Loucy (cell line): ENCODE data around the gene STK38L.

Source experiments
- H2AFZ ChIP-seq: fragments of 200-600 bp; sonication (generic); 2 replicates; pipeline ENCODE4 v1.6.0; 2016; ENCODE audit warnings: antibody characterized with exemption, mild to moderate bottlenecking, low read length, moderate library complexity
- H3F3A ChIP-seq: fragments of 200-600 bp; 2 replicates; pipeline ENCODE4 v1.6.0; 2016; ENCODE audit warnings: antibody characterized with exemption, low read depth, mild to moderate bottlenecking
- H3K27me3 ChIP-seq: fragments of 200-600 bp; sonication (generic); 2 replicates; pipeline ENCODE4 v1.6.1; 2014; ENCODE audit warnings: low read length, mild to moderate bottlenecking; ENCODE audit not compliant: insufficient read depth, poor library complexity, severe bottlenecking
- H3K36me3 ChIP-seq: fragments of 200-600 bp; sonication (generic); 2 replicates; pipeline ENCODE4 v1.6.1; 2016; ENCODE audit warnings: low read length; ENCODE audit not compliant: insufficient read depth
- H3K4me1 ChIP-seq: fragments of 200-600 bp; sonication (generic); 2 replicates; pipeline ENCODE4 v1.5.1; 2014; ENCODE audit warnings: low read length, mild to moderate bottlenecking; ENCODE audit not compliant: insufficient read depth, poor library complexity, severe bottlenecking
- H3K4me2 ChIP-seq: fragments of 200-600 bp; sonication (generic); 2 replicates; pipeline ENCODE4 v1.6.0; 2014; ENCODE audit warnings: antibody characterized with exemption, low read length, low read depth, mild to moderate bottlenecking; ENCODE audit not compliant: poor library complexity, severe bottlenecking
- H3K4me3 ChIP-seq: fragments of 200-600 bp; sonication (generic); 2 replicates; pipeline ENCODE4 v1.5.1; 2014; ENCODE audit warnings: low read length, mild to moderate bottlenecking, mixed read lengths; ENCODE audit not compliant: poor library complexity, severe bottlenecking
- H3K79me2 ChIP-seq: fragments of 200-600 bp; sonication (generic); 2 replicates; pipeline ENCODE4 v1.6.1; 2014; ENCODE audit warnings: low read length; ENCODE audit not compliant: insufficient read depth
- H3K9ac ChIP-seq: fragments of 200-600 bp; sonication (generic); 2 replicates; pipeline ENCODE4 v1.6.0; 2014; ENCODE audit warnings: mild to moderate bottlenecking, low read depth, low read length, moderate library complexity; ENCODE audit not compliant: poor library complexity, severe bottlenecking
- H3K9me2 ChIP-seq: fragments of 200-600 bp; sonication (generic); replicated peaks from 2 replicates; pipeline ENCODE4 v1.6.1; 2016; ENCODE audit warnings: low read depth, low read length, mixed read lengths
- H3K9me3 ChIP-seq: fragments of 200-600 bp; sonication (generic); 2 replicates; pipeline ENCODE4 v1.6.1; 2014; ENCODE audit warnings: mild to moderate bottlenecking, antibody characterized with exemption, low read length, low read depth; ENCODE audit not compliant: insufficient read depth
- H4K20me1 ChIP-seq: fragments of 200-600 bp; sonication (generic); 2 replicates; pipeline ENCODE4 v1.6.0; 2014; ENCODE audit warnings: antibody characterized with exemption, low read length, mild to moderate bottlenecking; ENCODE audit not compliant: insufficient read depth, poor library complexity, severe bottlenecking
- CTCF ChIP-seq: fragments of 200-600 bp; sonication (generic); conservative IDR thresholded peaks from 2 replicates; pipeline ENCODE4 v1.5.1; 2014; ENCODE audit warnings: mild to moderate bottlenecking, antibody characterized with exemption, low read length
- EZH2phosphoT487 ChIP-seq: fragments of 200-600 bp; IDR thresholded peaks from 2 replicates; pipeline ENCODE4 v1.6.1; 2018; ENCODE audit warnings: antibody characterized with exemption, mild to moderate bottlenecking, moderate library complexity, borderline replicate concordance

Gene STK38L

DNA sequence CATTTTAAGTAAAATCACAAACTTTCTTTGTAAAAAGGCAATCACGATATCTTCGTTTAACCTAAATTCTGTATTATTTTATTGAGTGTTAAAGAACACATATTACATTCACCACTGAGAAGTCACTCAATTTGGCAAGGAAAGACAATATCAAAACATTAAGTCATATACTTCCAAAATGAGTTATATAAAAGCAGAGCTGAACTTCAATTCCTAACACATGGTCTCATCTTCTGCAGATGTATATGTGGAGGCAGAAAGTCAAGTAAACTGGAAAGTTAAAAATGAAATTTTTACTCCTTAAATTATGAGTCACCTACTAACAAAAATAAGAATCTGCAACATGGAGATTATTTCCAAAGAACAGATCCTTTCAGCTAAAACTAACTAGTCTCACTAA lies 117.3 kb downstream of the STK38L start:
- H3K4me1 ChIP-seq = peaks cover 6% of the 10 kb centered on the region
- no peaks in the 10 kb centered on the region for H3K9me2 ChIP-seq
- no peaks in the 10 kb centered on the region for H4K20me1 ChIP-seq
- no peak overlapping the region for H3K9ac ChIP-seq
- TF ChIP-seq CTCF (no peak), EZH2phosphoT487 (no peak)
- H3K27me3 ChIP-seq = no peaks in the 10 kb centered on the region
- no peak overlapping the region for H3K4me2 ChIP-seq
- no peak overlapping the region for H2AFZ ChIP-seq
- no peaks in the 10 kb centered on the region for H3F3A ChIP-seq
- no peak overlapping the region for H3K4me3 ChIP-seq
- H3K9me3 ChIP-seq = no peaks in the 10 kb centered on the region
- H3K79me2 ChIP-seq = no peaks in the 10 kb centered on the region
- no peaks in the 10 kb centered on the region for H3K36me3 ChIP-seq

DNA sequence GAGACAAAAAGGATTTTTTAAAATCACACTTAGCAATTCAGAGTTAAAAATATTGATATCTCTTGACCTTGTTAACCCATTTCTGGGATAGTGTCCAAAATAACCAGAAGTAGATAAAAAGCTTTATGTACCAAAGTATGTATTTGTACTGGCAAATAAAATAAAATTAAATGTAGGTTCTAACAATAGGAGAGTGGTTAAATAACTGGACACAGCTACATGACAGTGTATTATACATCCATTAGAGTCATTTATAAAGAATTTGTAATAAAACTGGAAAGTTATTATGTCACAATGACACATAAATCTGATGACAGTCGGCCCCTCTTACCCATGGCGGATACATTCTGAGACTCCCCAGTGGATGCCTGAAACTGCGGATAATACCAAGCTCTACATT lies 122.5 kb downstream of the STK38L start:
- H4K20me1 ChIP-seq = no peaks in the 10 kb centered on the region
- no peak overlapping the region for H3K4me2 ChIP-seq
- H3F3A ChIP-seq = no peaks in the 10 kb centered on the region
- no peaks in the 10 kb centered on the region for H3K27me3 ChIP-seq
- H3K9ac ChIP-seq = no peak overlapping the region
- TF ChIP-seq EZH2phosphoT487 = no peak
- TF ChIP-seq CTCF = no peak
- peaks cover 6% of the 10 kb centered on the region for H3K4me1 ChIP-seq
- H3K4me3 ChIP-seq = no peak overlapping the region
- peaks cover 14% of the 10 kb centered on the region; the same call in 1 of the 2 replicates for H3K36me3 ChIP-seq
- no peaks in the 10 kb centered on the region for H3K79me2 ChIP-seq
- no peaks in the 10 kb centered on the region for H3K9me3 ChIP-seq
- no peak overlapping the region for H2AFZ ChIP-seq
- no peaks in the 10 kb centered on the region for H3K9me2 ChIP-seq

DNA sequence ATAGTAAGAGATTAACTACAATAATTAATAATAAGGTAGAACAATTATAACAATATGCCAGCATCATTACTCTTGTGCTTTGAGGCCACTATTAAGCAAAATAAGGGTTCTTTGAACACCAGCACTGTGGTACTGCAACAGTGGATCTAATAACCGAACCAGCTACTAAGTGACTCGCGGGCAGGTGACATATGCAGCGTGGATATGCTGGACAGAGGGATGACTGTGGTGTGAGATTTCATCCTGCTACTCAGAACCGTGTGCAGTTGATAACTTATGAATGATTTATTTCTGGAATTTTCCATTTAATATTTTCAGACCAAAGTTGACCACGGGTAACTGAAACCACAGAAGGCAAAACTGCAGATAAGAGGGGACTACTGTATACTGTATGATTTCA lies 123.0 kb downstream of the STK38L start:
- H3K27me3 ChIP-seq = no peaks in the 10 kb centered on the region
- no peak for TF ChIP-seq EZH2phosphoT487
- H3K79me2 ChIP-seq = no peaks in the 10 kb centered on the region
- H3K4me2 ChIP-seq = no peak overlapping the region
- no peaks in the 10 kb centered on the region for H3K9me2 ChIP-seq
- no peak overlapping the region for H3K4me3 ChIP-seq
- H2AFZ ChIP-seq = no peak overlapping the region
- H3K4me1 ChIP-seq = peaks cover 6% of the 10 kb centered on the region
- peaks cover 18% of the 10 kb centered on the region; the same call in 1 of the 2 replicates for H3K36me3 ChIP-seq
- H3F3A ChIP-seq = no peaks in the 10 kb centered on the region
- H3K9me3 ChIP-seq = no peaks in the 10 kb centered on the region
- no peaks in the 10 kb centered on the region for H4K20me1 ChIP-seq
- no peak overlapping the region for H3K9ac ChIP-seq
